ENCODE data around the gene LRMDA.

- TF ChIP-seq CTCF (IDR thresholded peaks at IDR 0.05) (no peak), POLR2A (IDR thresholded peaks at IDR 0.05; ENCODE audit: low read length) (no peak), KDM1A (IDR thresholded peaks at IDR 0.05; ENCODE audit: low read depth) (no peak), MAFK (IDR thresholded peaks at IDR 0.05; ENCODE audit: partially characterized antibody) (no peak), HMGXB4 (CRISPR knock-in tag; IDR thresholded peaks at IDR 0.05; ENCODE audit: borderline replicate concordance) (no peak), NR3C1 (IDR thresholded peaks at IDR 0.05) (no peak)
Observed at GRCh38 chr10:76206797-76207352, 775.5 kb downstream of the LRMDA start.

Measured in A549 (cell line).